Measurements from ENCODE around the gene JUNB.
A peak's percentile ranks its signal among the peaks of the same experiment; 100 is the strongest.
"Not testable (repeated sequence)": the region's sequence is repeated elsewhere in the genome, so short reads cannot be mapped to it uniquely, and the experiment has no call there.

The JUNB gene

DNA sequence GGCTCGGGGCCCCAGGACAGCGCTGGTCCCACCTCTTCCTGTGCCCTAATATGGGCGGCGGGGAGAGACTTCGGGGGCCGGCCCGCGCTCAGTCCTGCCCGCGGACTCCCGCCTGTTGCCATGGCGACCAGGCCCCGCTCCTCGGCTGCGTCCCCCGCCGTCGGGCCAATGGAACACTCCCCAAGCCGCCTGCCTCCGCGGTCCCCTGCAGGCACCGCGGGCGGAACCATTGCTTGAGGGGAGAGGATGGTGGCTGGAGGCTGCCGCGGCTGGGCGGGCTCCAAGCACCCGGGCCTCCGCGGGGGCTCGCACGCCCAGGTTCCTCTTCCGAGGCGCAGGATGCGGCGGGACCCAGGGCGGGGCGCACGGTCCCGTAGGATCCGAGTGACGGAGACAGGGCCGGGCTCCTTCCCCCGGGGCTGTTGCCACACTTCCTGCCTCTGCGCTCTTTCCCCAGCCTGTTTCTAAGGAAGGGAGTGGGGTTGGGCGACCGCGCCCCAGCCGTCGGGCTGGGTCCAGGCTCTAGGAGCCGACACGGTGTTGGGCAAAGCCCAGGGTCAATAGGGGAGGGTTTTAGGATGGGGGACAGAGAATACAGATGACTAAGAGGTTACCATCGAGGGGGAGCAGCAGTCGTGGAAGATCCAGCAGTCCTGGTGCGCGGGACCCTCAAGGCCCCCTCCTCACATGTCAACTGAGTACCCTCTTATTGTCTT, 1.2 kb upstream of the JUNB start:
- DNase-seq, result peak; percentile 97

DNA sequence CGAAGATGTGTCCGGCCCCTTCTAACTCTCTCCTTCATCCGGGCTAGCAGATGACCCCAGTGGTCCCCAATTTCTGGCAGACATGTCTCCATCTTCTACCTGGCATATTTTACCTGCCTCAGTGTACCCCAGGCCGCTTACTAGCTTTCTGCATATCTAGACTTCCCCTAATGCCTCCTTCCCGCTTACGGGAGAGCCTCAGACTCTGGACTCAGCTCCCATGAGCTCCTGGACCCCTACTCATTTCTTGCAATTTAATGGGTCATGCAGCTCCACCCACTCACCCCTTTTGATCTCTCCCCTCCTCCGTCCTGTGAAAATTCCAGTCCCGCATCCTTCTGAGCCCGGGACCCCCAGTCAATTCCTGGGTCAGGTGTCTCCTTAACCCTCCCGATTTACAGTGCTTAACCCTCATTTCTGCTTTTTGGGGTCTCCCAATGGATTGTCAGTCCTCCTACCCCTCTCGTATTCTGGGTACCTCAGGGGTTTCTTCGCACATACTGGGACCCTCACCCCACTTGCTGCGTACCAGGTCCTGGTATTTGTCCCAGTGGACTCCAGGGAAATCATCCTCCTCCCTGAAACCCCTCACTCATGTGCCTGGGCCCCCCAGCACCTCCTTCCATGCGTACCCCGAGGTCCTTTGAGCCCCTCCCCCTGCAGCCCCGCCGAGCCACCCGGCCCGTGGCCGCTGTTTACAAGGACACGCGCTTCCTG, 500 bp upstream of the JUNB start:
- DNase-seq, result no peak

DNA sequence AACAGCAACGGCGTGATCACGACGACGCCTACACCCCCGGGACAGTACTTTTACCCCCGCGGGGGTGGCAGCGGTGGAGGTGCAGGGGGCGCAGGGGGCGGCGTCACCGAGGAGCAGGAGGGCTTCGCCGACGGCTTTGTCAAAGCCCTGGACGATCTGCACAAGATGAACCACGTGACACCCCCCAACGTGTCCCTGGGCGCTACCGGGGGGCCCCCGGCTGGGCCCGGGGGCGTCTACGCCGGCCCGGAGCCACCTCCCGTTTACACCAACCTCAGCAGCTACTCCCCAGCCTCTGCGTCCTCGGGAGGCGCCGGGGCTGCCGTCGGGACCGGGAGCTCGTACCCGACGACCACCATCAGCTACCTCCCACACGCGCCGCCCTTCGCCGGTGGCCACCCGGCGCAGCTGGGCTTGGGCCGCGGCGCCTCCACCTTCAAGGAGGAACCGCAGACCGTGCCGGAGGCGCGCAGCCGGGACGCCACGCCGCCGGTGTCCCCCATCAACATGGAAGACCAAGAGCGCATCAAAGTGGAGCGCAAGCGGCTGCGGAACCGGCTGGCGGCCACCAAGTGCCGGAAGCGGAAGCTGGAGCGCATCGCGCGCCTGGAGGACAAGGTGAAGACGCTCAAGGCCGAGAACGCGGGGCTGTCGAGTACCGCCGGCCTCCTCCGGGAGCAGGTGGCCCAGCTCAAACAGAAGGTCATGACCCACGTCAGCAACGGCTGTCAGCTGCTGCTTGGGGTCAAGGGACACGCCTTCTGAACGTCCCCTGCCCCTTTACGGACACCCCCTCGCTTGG, 966 bp downstream of the JUNB start:
- peak; percentile 73 for DNase-seq

DNA sequence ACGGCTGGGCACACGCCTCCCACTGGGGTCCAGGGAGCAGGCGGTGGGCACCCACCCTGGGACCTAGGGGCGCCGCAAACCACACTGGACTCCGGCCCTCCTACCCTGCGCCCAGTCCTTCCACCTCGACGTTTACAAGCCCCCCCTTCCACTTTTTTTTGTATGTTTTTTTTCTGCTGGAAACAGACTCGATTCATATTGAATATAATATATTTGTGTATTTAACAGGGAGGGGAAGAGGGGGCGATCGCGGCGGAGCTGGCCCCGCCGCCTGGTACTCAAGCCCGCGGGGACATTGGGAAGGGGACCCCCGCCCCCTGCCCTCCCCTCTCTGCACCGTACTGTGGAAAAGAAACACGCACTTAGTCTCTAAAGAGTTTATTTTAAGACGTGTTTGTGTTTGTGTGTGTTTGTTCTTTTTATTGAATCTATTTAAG, 1.6 kb downstream of the JUNB start:
- no peak for DNase-seq

DNA sequence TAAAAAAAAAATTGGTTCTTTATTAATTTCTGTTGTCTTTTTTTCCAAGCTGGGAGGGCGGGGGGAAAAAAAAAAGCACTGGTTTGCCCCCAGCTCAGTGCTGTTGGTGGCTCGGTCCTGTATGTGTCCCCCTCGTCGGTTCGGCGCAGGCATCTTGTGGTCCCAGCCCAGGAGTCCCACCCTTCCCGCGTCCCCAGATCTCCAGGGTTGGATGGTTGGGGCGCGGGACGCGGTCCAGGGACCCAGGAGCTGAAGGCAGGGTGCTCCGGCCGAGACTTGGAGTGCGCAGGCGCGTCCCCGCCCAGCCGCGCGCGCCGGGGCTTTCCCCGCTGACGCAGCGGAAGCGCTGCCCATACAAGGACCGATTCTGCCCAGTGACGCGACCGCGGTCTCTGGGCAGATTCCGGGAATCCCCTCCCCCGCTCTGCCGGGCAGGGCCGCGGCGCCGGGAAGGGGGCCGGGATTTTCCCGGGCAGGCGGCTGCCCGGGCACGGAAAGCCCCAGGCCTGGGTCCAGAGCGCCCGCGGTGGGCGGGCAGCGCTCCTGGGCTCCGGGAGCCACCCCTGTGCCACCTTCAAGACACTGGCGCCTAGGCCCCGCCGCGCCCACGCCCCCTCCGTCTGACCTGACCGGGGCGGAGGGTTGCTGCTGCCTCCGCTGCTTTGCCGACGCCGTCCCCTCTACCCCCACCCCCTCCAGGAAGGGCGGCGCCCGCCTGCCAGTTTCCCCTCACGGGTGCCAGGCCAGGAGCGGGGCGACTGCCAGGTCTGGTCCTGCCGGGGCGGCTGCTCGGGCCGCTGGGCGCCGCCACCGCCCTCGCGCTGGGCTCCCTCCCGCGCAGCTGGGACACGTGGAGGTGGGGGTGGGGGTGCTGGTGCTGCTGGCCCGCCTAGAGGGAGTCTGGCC, 2.3 kb downstream of the JUNB start:
- peak; percentile 95 for DNase-seq

DNA sequence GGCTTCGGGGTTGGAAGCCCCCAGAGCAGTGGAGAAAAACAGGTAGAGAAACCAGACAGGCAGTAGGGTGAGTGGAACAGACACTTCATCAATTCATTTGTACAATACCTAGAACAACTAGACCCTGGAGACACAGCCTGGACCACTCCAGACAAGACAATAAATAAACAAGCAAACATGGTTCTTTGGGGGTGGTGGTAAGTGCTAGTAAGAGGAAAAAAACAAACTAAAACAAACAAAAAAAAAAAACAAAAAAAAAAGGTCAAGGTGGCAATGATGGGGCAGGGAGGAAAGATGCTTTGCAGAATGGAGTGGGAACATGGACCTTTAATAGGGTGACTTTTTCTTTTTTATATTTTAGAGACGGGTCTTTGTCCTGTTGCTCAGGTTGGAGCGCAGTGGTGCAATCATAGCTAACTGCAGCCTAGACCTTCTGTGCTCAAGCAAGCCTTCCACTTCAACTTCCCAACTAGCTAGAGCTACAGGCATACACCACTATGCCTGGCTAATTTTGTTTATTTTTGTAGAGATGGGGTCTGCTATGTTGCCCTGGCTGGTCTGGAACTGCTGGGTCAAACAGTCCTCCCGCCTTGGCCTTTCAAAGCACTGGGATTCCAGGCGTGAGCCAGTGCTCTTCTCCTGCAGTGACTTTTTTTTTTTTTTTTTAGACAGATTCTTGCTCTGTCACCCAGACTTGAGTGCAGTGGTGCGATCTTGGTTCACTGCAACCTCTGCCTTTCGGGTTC, 3.1 kb downstream of the JUNB start:
- DNase-seq, result peak; percentile 14

DNA sequence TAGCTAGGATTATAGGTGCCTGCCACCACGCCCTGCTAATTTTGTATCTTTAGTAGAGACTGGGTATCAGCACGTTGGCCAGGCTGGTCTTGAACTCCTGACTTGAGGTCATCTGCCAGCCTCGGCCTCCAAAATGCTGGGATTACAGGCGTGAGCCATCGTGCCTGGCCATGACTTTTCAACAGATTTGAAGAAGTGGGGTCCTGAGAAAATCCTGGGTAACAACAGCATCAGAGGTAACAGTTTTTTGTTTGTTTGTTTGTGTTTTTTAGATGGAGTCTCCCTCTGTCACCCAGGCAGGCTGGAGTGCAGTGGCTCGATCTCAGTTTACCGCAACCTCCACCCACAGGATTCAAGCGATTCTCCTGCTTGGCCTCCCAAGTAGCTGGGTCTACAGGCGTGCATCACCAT, 3.7 kb downstream of the JUNB start:
- DNase-seq, result no peak

DNA sequence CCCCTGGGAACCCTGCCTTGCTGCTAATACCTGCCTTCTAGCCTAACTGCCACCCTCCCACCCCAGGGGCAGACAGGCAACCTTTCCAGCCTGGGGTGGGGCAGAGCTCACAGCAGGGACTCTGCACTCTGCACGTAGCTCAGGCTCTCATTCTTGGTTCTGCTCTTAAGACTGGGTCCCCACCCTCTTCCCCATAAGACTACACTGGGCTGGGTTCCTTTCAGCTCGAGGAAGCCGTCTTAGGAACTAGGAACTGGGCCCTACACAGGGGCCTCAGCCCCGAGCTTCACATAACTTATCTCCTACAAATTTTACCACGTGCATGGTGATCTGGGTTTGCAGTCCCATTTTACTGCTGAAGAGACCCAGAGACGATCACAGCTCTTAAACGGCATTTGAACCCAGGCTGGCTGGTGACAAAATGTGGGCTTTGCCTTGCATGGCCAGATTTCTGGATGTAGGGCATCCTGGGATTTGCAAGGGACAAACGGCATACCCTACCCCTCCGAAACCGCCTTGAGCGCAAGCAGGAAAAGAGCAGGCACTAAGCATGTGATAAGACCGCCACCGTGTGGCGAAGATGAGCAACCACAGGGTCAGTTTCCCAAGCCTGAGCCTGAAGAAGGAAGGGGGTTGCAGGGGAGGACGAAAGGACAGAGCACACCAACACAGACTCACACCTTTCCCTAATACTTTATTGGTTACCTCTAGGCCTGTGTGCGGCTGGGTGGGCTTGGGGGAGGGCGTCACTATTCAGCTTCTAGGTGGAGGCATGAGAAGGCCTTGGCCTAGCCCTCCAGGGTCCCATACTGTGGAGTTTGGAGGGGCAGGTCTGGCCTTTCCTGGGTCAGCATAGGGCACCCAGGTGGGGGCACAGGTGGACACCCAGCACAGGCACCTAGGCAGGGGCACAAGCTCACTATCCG, 5.1 kb downstream of the JUNB start:
- peak; percentile 78 for DNase-seq

DNA sequence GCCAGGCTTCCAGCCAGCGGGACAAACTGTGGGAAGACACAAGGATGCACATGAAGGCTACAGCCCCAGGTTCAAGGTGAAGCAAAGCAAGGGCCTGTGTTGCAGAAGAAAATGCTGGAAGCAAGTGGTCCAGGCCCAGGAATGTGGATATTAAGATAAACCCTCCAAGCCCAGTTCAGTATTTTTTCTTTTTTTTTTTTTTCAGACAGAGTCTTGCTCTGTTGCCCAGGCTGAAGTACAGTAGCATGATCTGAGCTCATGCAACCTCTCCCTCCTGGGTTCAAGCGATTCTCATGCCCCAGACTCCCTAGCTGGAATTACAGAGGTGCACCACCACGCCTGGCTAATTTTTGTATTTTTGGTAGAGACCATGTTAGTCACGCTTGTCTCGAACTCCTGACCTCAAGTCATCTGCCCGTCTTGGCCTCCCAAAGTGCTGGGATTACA, 5.9 kb downstream of the JUNB start:
- DNase-seq, result no peak

DNA sequence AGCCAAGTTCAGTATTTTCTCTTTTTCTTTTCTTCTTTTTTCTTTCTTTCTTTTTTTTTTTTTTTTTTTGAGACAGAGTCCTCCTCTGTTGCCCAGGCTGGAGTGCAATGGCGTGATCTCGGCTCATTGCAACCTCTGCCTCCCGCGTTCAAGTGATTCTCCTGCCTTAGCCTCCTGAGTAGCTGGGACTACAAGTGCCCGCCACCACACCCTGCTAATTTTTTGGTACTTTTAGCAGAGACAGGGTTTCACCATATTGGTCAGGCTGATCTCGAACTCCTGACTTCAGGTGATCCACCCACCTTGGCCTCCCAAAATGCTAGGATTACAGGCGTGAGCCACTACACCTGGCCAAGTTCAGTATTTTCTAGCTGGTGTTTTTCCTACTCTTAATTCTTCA, 6.3 kb downstream of the JUNB start:
- DNase-seq, result not testable (repeated sequence)

DNA sequence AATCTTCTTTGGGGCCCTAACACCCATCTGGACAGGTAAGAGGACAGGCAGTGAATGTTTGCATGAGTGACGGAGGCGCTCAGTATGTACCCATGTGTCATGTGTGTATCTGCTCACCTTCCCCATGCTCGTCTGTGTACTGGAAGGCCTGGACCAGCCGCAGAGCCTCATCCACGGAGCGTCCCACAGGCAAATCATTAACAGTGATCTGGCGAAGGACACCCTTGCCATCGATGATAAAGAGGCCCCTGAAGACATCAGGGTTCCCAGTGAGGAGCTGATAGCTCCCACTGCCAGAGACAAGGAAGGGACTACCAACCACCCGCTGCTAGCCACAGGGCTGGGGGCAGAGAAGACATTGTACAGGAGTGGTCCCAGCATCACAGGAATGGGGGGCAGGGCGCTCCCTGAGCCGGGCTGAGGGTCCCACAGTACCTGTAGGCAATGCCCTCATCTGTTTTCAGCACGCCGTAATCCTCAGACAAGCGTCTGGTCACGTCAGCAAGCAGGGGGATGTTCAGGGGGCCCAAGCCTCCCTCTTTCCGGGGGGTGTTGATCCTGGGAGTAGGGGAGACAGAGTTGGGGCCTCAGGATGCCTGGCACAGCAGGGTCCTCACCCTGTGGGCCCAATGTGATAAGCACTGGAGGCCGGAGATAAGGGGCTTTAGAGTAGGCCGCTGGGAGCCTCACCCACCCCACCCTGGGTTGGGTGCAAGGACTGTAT, 8.6 kb downstream of the JUNB start:
- no peak for DNase-seq

DNA sequence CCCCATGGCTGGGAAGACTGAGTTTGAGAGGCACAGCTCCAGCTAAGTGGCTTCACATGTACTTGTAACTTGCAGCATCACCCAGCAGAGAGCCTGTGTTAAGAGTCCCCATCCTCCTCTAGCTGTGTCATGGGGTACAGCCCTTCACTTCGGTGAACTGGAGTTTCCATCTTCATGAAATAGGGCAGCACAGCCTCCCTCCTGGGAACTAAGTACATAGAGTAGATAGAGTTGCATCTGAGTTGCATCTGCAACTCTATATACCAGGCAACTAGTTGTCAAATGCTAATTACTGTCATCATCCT, 9.1 kb downstream of the JUNB start:
- no peak for DNase-seq

DNA sequence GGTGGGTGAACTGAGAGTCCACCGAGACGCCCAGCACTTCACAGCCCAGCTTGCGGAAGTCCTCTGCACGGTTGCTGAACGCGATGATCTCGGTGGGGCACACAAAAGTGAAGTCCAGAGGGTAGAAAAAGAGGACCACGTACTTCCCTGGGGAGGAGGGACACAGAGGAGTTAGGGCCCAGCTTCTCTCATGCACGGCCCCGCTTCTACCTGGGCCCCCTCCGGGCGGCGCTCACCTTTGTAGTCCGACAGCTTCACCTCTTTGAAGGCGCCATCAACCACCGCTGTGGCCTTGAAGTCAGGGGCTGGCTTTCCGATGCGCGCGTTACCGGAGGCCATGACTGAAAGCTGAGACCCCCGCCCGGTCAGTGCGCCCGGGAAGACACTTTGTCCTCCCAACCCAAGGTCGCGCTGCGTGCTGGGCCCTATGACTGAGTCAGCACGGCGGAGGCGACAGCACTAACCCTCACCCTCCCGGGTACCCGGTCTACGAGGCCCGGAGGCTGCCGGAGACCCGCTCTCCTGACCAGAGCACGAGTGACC, 9.7 kb downstream of the JUNB start:
- DNase-seq, result no peak

DNA sequence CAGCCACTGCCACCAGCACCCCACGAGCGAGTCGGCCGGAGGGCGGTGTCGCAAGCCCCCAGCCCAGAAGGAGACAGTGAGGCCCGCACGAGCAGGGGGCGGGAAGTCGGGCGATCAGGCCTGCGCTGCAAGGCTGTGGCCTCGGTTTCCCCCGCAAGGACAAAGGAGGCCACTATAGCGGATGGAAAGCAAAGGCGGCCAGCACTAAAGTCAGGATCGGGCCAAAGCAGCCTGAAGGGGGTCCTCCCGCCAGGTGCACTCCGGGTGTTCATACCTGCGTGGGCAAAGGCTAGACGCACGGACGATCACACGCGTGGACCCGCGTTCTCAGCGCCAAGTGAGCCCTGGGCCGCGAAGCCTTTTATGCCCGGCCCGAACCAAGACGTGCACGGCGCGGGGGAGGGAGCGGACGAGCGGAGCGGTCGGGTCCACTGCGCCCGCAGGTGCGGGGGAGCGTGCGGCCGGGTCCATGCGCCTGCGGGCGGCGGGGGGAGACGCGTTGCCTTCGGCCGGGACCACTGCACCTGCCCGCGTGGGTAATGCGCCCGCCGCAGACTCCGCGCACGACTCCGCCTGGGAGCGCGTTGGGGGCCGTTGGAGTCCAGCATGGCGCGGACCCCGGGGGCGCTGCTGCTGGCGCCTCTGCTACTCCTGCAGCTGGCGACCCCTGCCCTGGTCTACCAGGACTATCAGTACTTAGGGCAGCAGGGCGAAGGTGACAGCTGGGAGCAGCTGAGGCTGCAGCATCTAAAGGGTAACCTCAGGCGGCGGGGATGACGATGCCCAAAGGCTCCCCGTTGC, 10.4 kb downstream of the JUNB start, which contains the start of the genes PRDX2 and THSD8:
Gene PRDX2, minus strand, starts transcription at position 335 of the 801 bp plus-strand sequence. CDS start 539 bp downstream, outside the sequence.
Gene THSD8, plus strand, starts transcription at position 604 of the 801 bp plus-strand sequence. Its CDS starts 3 bp downstream, at position 607.
- peak; percentile 70 for DNase-seq

DNA sequence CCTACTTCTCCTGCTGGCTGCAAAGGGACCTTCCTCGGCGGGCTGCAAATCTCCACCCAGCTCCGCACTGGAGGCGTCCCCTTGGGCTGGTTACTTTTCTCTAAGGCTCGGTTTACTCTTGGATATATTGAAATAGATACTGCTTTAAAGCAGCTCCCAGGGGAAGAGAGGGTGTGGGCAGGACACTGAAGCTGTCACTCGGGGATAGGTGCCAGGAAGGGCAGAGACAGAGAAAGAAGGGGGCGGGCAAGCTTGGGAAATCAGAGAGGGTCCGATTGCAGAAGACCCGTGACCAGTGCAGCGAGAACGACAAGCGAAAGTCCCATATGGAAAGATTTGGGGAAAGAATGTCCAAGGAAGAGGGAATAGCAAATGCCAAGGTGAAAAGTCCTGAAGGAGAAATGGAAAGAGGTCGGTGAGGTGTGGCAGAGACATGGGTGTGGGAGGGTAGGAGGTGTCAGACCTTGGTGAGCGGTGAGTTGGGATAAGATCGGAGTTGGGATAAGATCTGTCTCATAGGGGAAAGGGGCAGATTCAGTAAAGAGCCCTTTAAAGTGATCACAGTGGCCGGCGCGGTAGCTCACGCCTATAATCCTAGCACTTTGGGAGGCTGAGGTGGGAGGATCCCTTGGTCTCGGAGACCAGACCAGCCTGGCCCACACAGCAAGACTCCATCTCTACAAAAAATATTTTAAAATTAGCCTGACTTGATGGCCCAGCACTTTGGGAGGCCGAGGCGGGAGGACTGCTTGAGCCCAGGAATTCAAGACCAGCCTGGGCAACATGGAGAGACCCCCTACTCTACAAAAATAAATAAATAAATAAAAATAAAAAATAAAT, 11.2 kb downstream of the JUNB start:
- no peak for DNase-seq

DNA sequence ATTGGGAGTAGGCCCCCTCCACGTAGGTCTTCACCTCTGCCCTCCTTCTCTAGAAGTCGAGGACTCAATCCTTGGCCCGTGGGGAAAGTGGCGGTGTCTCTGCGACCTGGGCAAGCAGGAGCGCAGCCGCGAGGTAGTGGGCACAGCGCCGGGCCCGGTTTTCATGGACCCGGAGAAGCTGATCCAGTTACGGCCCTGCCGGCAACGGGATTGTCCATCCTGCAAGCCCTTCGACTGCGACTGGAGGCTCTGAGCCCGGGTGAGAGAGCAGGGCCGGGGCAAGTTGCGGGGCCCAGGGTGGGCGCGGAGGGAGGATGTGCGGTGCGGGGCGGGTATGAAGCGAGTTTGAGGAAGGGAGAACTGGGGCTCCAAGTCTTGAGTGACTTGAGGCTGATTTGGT, 12.8 kb downstream of the JUNB start:
- no peak for DNase-seq

DNA sequence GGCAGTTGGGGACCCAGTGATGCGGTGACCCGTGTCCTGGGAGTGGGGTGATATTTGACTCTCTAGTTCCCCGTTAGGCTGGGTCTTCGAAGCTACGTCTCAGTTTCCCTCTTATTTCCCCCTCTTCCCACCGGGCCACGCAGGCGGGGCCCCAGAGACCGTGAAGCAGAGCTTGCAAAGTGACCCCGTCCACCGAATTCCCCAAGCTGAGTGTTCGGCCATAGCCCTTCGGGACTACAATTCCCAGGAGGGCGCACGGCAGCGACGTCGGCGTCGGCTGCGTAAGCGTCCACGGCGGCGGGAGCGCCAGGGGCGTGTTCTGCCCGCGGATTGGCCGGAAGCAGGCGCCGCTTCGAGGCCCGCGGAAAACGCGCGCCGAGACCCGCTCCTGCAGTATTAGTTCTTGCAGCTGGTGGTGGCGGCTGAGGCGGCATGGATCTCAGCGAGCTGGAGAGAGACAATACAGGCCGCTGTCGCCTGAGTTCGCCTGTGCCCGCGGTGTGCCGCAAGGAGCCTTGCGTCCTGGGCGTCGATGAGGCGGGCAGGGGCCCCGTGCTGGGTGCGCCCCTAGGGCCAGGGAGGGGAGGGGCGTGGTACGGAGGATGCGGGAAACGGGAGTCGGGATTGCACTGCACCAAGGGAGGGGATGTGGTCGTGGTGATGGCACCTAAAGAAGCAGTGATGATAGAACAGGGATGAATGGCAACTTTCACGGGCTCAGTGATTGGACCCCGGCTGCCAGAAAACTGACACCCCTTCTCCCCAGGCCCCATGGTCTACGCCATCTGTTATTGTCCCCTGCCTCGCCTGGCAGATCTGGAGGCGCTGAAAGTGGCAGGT, 15.2 kb downstream of the JUNB start, which contains the start of gene RNASEH2A:
Gene RNASEH2A, plus strand, starts transcription at position 343 of the 840 bp plus-strand sequence. Its CDS starts 90 bp downstream, at position 433.
- peak; percentile 81 for DNase-seq
